T-helper 1 cell (primary cell): ENCODE results near the gene CD80.

Source experiments
- DNase-seq, 5 donors: peaks; one replicate each; pipeline ENCODE4 v3.0.0-alpha.2; 2012 to 2020

The CD80 gene

DNA sequence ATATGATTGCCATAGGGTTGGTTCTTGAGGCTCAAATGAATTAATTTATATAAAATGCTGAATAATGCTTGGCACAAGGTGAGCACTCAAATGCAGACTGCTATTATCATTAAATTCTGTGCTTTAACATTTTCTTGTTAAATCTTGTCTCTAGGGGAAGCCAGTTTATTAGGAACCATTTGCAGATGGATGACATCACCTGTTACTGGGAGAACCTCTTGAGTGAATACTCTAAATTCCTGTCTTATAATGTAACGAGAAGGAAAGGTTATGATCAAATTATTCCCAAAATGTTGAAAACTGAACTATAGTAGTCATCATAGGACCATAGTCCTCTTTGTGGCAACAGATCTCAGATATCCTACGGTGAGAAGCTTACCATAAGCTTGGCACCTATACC lies 67.3 kb downstream of the CD80 start:
- DNase-seq, result no peak

DNA sequence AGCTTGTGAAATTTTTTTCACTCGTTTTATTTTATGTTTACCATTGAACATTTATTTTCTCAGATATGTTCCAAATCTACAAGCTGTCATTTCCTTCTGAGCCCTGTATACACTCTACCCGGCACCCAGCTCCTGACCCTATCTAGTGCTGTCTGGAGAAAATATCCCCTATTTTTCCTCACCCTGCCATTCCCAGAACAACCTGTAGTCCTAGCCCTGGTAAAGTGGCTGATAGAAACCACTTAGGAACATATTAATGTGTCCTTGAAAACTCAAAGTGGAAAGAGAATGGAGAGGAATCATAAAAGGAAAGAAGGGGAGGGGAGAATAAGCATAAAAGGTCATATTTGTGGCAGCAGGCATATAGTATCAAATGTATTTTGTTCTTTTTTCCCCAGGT lies 69.3 kb downstream of the CD80 start:
- no peak for DNase-seq

DNA sequence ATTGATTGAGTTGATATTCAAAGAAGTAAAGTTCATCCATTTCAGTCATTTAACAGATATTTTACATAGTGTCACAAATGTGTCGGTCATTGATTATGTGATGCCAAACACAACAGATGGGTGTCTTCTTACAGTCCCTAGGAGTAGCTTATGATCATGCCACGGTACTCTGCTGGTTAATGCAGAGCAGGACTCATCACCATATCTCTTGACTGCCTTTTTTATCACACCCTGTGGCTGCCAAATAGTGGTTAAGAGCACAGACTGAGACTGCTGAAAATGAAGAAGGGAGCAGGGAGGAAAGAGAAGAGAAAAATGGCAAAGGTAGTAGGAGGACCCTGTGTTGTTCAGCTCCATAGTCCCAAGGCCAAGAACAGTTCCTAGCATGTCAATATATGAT lies 73.9 kb downstream of the CD80 start:
- no peak for DNase-seq

DNA sequence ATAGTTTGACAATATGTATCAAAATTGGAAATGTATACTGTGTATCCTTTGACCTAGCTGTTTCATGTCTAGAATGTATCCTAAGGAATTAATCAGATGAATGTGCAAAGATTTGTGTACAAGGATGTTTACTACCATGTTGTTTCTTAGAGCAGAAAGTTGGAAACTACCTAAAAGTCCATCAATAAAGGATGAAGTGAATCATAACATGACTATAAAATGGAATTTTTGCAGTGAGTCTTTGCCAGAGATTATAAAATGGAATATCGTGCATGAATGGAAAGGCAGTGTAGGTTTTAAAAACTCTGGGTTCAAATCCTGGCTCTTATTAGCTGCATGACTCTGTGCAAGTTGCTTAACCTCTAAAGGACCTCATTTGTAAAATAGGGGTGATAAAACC lies 76.3 kb downstream of the CD80 start:
- DNase-seq, result no peak

DNA sequence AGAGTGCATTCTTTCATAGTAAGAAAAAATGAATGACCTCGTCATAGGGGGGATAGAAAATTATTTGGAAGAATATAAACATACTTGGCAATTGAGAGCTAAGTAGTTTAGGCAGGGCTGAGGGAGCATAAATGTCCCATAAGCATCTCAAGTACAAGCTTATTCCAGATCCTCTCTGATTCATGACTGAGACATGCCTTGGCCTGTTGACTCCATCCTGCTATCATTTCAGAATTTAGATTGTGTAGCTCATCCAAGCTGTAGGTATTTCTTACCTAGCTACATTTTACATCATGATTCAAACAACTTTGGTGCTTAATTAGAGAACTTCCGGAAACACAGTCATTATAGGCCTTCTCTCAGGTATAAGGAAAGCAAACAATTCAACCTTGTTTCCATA lies 78.3 kb downstream of the CD80 start:
- no peak for DNase-seq
